Loucy (cell line): Measurements from ENCODE around the gene STK25.

Experiments used
- CTCF ChIP-seq: fragments of 200-600 bp; sonication (generic); conservative IDR thresholded peaks from 2 replicates; pipeline ENCODE4 v1.5.1; 2014; ENCODE audit warnings: mild to moderate bottlenecking, antibody characterized with exemption, low read length
- EZH2phosphoT487 ChIP-seq: fragments of 200-600 bp; IDR thresholded peaks from 2 replicates; pipeline ENCODE4 v1.6.1; 2018; ENCODE audit warnings: antibody characterized with exemption, mild to moderate bottlenecking, moderate library complexity, borderline replicate concordance

- no peak for TF ChIP-seq CTCF
- TF ChIP-seq EZH2phosphoT487 = no peak
Measured at GRCh38 chr2:241532168-241532567, 23.8 kb upstream of the STK25 start.
